Measurements from ENCODE around the gene CTNS. TPM values are rescaled to one million over a fixed set of nuclear protein-coding genes. Genes with fewer than 3 reads are reported as not detected.

CTNS gene
- total RNA-seq, 2 experiments from 2014 or later = 3.3 to 4.9 TPM

- H3K27me3 Mint-ChIP-seq = no peaks in the 10 kb centered on the region
- Histone ChIP-seq H3K36me3 (ENCODE audit: insufficient read depth, low read length) (peaks cover 47% of the 10 kb centered on the region), H3K27ac (ENCODE audit: low read depth in 1 of 2, low read length in 2 of 2) (no peak overlapping the region), H3K27me3 (ENCODE audit: control insufficient read depth in 1 of 2, insufficient read depth in 2 of 2, low read length in 2 of 2) (no peaks in the 10 kb centered on the region), H3K4me3 (ENCODE audit: low read length) (no peak overlapping the region), H3K4me1 (ENCODE audit: insufficient read depth, low read length) (no peaks in the 10 kb centered on the region), H3K9me3 (ENCODE audit: control insufficient read depth in 1 of 2, insufficient read depth in 1 of 2, low read length in 2 of 2) (no peaks in the 10 kb centered on the region)
- intact Hi-C loops (cut with DNase I, micrococcal nuclease) = no loop called here
- no peaks in the 10 kb centered on the region for H3K9me3 Mint-ChIP-seq
- TF ChIP-seq, protein P1, sequence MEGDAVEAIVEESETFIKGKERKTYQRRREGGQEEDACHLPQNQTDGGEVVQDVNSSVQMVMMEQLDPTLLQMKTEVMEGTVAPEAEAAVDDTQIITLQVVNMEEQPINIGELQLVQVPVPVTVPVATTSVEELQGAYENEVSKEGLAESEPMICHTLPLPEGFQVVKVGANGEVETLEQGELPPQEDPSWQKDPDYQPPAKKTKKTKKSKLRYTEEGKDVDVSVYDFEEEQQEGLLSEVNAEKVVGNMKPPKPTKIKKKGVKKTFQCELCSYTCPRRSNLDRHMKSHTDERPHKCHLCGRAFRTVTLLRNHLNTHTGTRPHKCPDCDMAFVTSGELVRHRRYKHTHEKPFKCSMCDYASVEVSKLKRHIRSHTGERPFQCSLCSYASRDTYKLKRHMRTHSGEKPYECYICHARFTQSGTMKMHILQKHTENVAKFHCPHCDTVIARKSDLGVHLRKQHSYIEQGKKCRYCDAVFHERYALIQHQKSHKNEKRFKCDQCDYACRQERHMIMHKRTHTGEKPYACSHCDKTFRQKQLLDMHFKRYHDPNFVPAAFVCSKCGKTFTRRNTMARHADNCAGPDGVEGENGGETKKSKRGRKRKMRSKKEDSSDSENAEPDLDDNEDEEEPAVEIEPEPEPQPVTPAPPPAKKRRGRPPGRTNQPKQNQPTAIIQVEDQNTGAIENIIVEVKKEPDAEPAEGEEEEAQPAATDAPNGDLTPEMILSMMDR (IDR thresholded peaks at IDR 0.05) = no peak
- ATAC-seq (ENCODE audit: poor library complexity) (no peak), DNase-seq (no peak)
- ChIA-PET CTCF (no interaction called here), POLR2A (interaction anchor here (2.1 kb wide), 1 partner anchor 9 kb away, joined by 6 read pairs; the partner anchor contains the start of genes CTNS and SHPK)
- H3K4me1 Mint-ChIP-seq (ENCODE audit: low read depth) = no peaks in the 10 kb centered on the region
- H3K27ac Mint-ChIP-seq = no peak overlapping the region
- H3K36me3 Mint-ChIP-seq (ENCODE audit: low read depth) = peaks cover 63% of the 10 kb centered on the region
- no peak overlapping the region for H3K4me3 Mint-ChIP-seq
These were observed 8.8 kb upstream of the CTNS start for GRCh38 chr17:3627769-3628167.

- peaks cover 12% of the 10 kb centered on the region for H3K4me1 Mint-ChIP-seq (ENCODE audit: low read depth)
- peaks cover 16% of the 10 kb centered on the region for H3K4me1 ChIP-seq (ENCODE audit: insufficient read depth, low read length)
- ATAC-seq (ENCODE audit: poor library complexity) = no peak
These were observed 5.8 kb upstream of the CTNS start for GRCh38 chr17:3630781-3631180.

GRCh38 chr17:3632287-3632686, 4.3 kb upstream of the CTNS start:
- Mint-ChIP-seq H3K4me3 (no peak overlapping the region), H3K4me1 (ENCODE audit: low read depth) (peaks cover 15% of the 10 kb centered on the region), H3K27ac (no peak overlapping the region), H3K27me3 (no peaks in the 10 kb centered on the region), H3K36me3 (ENCODE audit: low read depth) (peaks cover 41% of the 10 kb centered on the region), H3K9me3 (no peaks in the 10 kb centered on the region)
- no peak overlapping the region for H3K4me3 ChIP-seq (ENCODE audit: low read length)
- H3K9me3 ChIP-seq (ENCODE audit: control insufficient read depth in 1 of 2, insufficient read depth in 1 of 2, low read length in 2 of 2) = no peaks in the 10 kb centered on the region
- peaks cover 25% of the 10 kb centered on the region for H3K36me3 ChIP-seq (ENCODE audit: insufficient read depth, low read length)
- CTCF ChIA-PET = interaction anchor here (0.6 kb wide), 1 partner anchor 130 kb away, joined by 3 read pairs; no protein-coding TSS in a partner anchor
- no peak for DNase-seq
- H3K27ac ChIP-seq (ENCODE audit: low read depth in 1 of 2, low read length in 2 of 2) = no peak overlapping the region
- peaks cover 21% of the 10 kb centered on the region for H3K4me1 ChIP-seq (ENCODE audit: insufficient read depth, low read length)
- TF ChIP-seq, protein P1 (IDR thresholded peaks at IDR 0.05) = no peak
- no peaks in the 10 kb centered on the region for H3K27me3 ChIP-seq (ENCODE audit: control insufficient read depth in 1 of 2, insufficient read depth in 2 of 2, low read length in 2 of 2)
- intact Hi-C loops (cut with DNase I, micrococcal nuclease) = loop anchor here in 1 of 2 experiments (10.0 kb wide), 1 partner anchor 917 kb away; the partner anchor contains the start of gene CLUH
- ATAC-seq (ENCODE audit: poor library complexity) = no peak
- POLR2A ChIA-PET = no interaction called here

More at GRCh38 chr17:3630781-3631180, 5.8 kb upstream of the CTNS start:
- POLR2A ChIA-PET = interaction anchor here (0.6 kb wide), 1 partner anchor 467 kb away, joined by 3 read pairs; no protein-coding TSS in a partner anchor
- no peak overlapping the region for H3K27ac ChIP-seq (ENCODE audit: low read depth in 1 of 2, low read length in 2 of 2)
- H3K36me3 ChIP-seq (ENCODE audit: insufficient read depth, low read length) = peaks cover 29% of the 10 kb centered on the region
- H3K27me3 ChIP-seq (ENCODE audit: control insufficient read depth in 1 of 2, insufficient read depth in 2 of 2, low read length in 2 of 2) = no peaks in the 10 kb centered on the region
- Mint-ChIP-seq H3K27ac (no peak overlapping the region), H3K36me3 (ENCODE audit: low read depth) (peaks cover 49% of the 10 kb centered on the region), H3K4me3 (no peak overlapping the region), H3K27me3 (no peaks in the 10 kb centered on the region), H3K9me3 (no peaks in the 10 kb centered on the region)
- CTCF ChIA-PET = no interaction called here
- H3K9me3 ChIP-seq (ENCODE audit: control insufficient read depth in 1 of 2, insufficient read depth in 1 of 2, low read length in 2 of 2) = no peaks in the 10 kb centered on the region
- intact Hi-C loops (cut with DNase I, micrococcal nuclease) = loop anchor here in 1 of 2 experiments (10.0 kb wide), 1 partner anchor 916 kb away; the partner anchor contains the start of gene CLUH
- H3K4me3 ChIP-seq (ENCODE audit: low read length) = no peak overlapping the region
- TF ChIP-seq, protein P1 (IDR thresholded peaks at IDR 0.05) = no peak
- DNase-seq = no peak
